DND-41 (cell line): ENCODE data around the gene TBX19.

Experiments used
- EZH2 ChIP-seq: IDR thresholded peaks from 3 replicates; pipeline ENCODE4 v1.6.1; 2012; ENCODE audit warnings: borderline replicate concordance, low read depth, mild to moderate bottlenecking, moderate library complexity, low read length, inconsistent platforms; ENCODE audit not compliant: severe bottlenecking
- TF ChIP-seq, protein P1 (sequence below): IDR thresholded peaks from 2 replicates; pipeline ENCODE4 v1.5.1; 2012; ENCODE audit warnings: borderline replicate concordance, low read length, moderate library complexity, mild to moderate bottlenecking; ENCODE audit not compliant: poor library complexity, severe bottlenecking; ENCODE audit errors: extremely low read depth

DNA sequence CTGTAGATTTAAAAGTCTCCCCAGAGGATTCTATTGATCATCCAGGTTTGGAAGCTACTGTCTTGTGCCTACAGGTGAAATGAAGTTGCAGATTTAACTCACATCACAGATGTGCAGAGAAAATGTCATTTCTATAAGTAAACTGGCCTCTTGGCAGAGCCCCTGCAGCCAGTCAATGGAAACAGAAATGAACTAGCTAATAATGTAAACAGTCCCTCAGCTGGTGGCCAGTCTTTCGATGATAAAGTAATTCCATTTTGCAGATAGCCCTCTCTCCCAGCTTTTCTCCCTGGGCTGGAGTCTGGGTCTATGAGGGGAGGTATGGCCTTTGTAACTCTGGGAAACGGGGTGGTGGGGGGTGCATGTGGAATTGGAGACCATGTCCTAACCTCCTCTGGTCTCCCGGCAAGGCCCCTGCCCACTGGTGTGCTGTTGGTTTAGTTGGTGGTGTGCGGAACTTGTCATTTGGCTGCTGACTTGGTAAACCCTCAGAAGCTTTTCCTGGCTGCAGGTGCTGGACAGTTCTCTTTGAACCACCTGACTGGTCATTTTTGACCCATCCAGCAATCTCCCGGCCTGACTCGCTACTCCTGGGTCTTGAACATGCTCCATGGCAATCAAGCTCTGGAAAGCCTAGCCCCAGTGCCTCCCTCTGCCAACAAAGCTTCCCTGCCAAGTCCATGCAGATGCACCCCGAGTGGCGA, 14.9 kb downstream of the TBX19 start:
- TF ChIP-seq, protein P1, sequence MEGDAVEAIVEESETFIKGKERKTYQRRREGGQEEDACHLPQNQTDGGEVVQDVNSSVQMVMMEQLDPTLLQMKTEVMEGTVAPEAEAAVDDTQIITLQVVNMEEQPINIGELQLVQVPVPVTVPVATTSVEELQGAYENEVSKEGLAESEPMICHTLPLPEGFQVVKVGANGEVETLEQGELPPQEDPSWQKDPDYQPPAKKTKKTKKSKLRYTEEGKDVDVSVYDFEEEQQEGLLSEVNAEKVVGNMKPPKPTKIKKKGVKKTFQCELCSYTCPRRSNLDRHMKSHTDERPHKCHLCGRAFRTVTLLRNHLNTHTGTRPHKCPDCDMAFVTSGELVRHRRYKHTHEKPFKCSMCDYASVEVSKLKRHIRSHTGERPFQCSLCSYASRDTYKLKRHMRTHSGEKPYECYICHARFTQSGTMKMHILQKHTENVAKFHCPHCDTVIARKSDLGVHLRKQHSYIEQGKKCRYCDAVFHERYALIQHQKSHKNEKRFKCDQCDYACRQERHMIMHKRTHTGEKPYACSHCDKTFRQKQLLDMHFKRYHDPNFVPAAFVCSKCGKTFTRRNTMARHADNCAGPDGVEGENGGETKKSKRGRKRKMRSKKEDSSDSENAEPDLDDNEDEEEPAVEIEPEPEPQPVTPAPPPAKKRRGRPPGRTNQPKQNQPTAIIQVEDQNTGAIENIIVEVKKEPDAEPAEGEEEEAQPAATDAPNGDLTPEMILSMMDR: no peak
- TF ChIP-seq EZH2: no peak
